Activated CD8-positive, alpha-beta T cell treated with anti-CD3 and anti-CD28 coated beads for 36 hours (primary cell): ENCODE data around the gene MPC1. TPM values are rescaled to one million over a fixed set of nuclear protein-coding genes. Genes with fewer than 3 reads are reported as not detected.

Experiments used
- ATAC-seq: fragments of 200-7000 bp; cut with Tn5 transposase; one replicate; pipeline ENCODE4 v1.10.0; 2021; ENCODE audit warnings: mild to moderate bottlenecking, moderate library complexity
- CTCF ChIA-PET: fragments of 350-600 bp; sonication (Branson Sonifier 250); formaldehyde crosslinking; loops from one replicate; lab custom pipeline; 2021; ENCODE audit warnings: antibody characterized with exemption; lab: Charles Lee
- POLR2A ChIA-PET: fragments of 350-600 bp; sonication (Branson Sonifier 250); formaldehyde crosslinking; loops from one replicate; lab custom pipeline; 2021; ENCODE audit warnings: antibody characterized with exemption; lab: Charles Lee
- DNase-seq: peaks from one replicate; pipeline ENCODE4 v3.0.0-alpha.2; 2020
- H3K27ac Mint-ChIP-seq: one replicate; pipeline ENCODE4 v1.8.0; 2021; ENCODE audit warnings: mild to moderate bottlenecking, mixed read lengths
- H3K27me3 Mint-ChIP-seq: one replicate; pipeline ENCODE4 v1.8.0; 2021; ENCODE audit warnings: mixed read lengths
- H3K36me3 Mint-ChIP-seq: one replicate; pipeline ENCODE4 v1.8.0; 2021; ENCODE audit warnings: low read depth, mixed read lengths
- H3K4me1 Mint-ChIP-seq: one replicate; pipeline ENCODE4 v1.8.0; 2021; ENCODE audit warnings: low read depth, mixed read lengths
- H3K4me3 Mint-ChIP-seq: one replicate; pipeline ENCODE4 v1.8.0; 2021; ENCODE audit warnings: mild to moderate bottlenecking, moderate library complexity, mixed read lengths
- H3K9me3 Mint-ChIP-seq: one replicate; pipeline ENCODE4 v1.8.0; 2021; ENCODE audit warnings: mixed read lengths
- intact Hi-C: fragments of 100-400 bp; cut with micrococcal nuclease; formaldehyde crosslinking; loops from one replicate; pipeline ENCODE4 v1.10.0; 2022
- total RNA-seq, 2 experiments: library from RNA; stranded (reverse); gene quantifications; one replicate each; pipeline ENCODE4 v1.2.3, GENCODE V29; 2021
- TF ChIP-seq, protein P1 (sequence below): fragments of 200-600 bp; IDR thresholded peaks from one replicate; pipeline ENCODE4 v1.8.0; 2022; ENCODE audit warnings: antibody characterized with exemption, mild to moderate bottlenecking

MPC1 gene
- total RNA-seq, 2 experiments from 2014 or later = 17.4 to 20.3 TPM

DNA sequence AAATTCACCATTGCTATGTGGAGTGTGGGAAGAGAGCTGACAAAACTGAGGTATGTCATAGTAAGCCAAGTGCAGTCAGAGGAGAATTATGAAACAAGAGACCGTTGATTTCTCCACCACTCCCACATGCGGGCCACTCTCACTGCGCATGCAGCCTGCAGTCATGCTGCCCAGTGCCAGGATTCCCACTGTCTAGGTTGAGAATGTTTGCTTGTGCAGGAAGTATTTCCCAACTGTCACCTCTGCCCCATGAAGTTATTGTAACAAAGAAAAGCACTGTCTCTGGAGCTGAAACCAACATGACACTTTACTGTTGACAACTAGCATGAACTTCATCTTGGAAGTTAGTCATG, 21.7 kb downstream of the MPC1 start:
- H3K27me3 Mint-ChIP-seq = peaks cover 14% of the 10 kb centered on the region
- CTCF ChIA-PET = interaction anchor here (1.6 kb wide), 1 partner anchor 48 kb away, joined by 3 read pairs; no protein-coding TSS in a partner anchor
- no peak overlapping the region for H3K4me3 Mint-ChIP-seq
- ATAC-seq (no peak), DNase-seq (no peak)
- peaks cover 6% of the 10 kb centered on the region for H3K36me3 Mint-ChIP-seq
- H3K9me3 Mint-ChIP-seq = no peaks in the 10 kb centered on the region
- intact Hi-C loops = no loop called here
- TF ChIP-seq, protein P1, sequence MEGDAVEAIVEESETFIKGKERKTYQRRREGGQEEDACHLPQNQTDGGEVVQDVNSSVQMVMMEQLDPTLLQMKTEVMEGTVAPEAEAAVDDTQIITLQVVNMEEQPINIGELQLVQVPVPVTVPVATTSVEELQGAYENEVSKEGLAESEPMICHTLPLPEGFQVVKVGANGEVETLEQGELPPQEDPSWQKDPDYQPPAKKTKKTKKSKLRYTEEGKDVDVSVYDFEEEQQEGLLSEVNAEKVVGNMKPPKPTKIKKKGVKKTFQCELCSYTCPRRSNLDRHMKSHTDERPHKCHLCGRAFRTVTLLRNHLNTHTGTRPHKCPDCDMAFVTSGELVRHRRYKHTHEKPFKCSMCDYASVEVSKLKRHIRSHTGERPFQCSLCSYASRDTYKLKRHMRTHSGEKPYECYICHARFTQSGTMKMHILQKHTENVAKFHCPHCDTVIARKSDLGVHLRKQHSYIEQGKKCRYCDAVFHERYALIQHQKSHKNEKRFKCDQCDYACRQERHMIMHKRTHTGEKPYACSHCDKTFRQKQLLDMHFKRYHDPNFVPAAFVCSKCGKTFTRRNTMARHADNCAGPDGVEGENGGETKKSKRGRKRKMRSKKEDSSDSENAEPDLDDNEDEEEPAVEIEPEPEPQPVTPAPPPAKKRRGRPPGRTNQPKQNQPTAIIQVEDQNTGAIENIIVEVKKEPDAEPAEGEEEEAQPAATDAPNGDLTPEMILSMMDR = no peak
- H3K4me1 Mint-ChIP-seq = no peaks in the 10 kb centered on the region
- H3K27ac Mint-ChIP-seq = no peak overlapping the region
- POLR2A ChIA-PET = no interaction called here

DNA sequence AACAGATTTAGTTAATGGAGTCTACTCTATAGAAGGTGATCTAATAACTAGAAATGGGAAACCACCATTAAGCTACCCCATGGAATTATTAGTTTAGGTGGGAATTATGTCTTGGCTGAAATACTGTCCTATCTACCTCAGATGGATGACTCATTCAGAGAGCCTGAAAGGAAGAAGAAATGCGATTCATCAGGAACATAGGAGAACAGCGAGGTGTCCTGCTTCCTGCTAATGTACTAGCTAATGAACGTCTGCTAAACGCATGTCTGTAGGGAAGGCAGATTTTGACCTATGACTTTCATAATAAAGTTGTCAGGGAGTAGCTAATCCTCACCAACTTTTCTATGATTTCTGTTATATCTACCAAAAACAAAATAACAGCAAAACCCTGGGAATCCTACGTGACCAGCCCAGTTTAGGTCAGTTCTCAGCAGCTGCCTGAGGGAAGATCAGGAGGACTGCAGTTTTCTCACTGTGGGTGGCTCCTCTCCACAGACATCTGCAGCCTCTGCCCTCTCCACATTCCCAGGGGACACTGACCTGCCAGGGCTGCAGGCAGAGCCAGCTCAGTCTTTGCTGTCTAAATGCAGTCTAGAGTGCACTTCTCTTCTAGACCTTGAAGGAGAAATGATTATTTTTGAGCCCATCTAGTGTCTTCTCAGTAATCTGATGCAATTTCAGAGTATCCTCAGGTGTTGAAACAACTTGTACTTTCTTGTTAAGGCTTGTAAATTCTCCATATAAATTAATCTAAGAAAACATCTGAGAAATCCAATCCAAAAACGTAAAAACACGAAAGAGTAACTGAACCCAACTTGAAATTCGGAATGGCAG, 22.3 kb downstream of the MPC1 start:
- ChIA-PET POLR2A (interaction anchor here (0.9 kb wide), 1 partner anchor 18 kb away, joined by 4 read pairs; the partner anchor contains the start of gene SFT2D1), CTCF (interaction anchor here (0.9 to 1.6 kb wide), 2 partner anchors 21 to 47 kb away, joined by 3 to 4 read pairs; no protein-coding TSS in a partner anchor)
- ATAC-seq = no peak
- Mint-ChIP-seq H3K36me3 (peaks cover 2% of the 10 kb centered on the region), H3K4me3 (no peak overlapping the region), H3K4me1 (no peaks in the 10 kb centered on the region), H3K27me3 (peaks cover 14% of the 10 kb centered on the region), H3K9me3 (no peaks in the 10 kb centered on the region), H3K27ac (no peak overlapping the region)
- no peak for DNase-seq
- TF ChIP-seq, protein P1 = no peak
- intact Hi-C loops = no loop called here

DNA sequence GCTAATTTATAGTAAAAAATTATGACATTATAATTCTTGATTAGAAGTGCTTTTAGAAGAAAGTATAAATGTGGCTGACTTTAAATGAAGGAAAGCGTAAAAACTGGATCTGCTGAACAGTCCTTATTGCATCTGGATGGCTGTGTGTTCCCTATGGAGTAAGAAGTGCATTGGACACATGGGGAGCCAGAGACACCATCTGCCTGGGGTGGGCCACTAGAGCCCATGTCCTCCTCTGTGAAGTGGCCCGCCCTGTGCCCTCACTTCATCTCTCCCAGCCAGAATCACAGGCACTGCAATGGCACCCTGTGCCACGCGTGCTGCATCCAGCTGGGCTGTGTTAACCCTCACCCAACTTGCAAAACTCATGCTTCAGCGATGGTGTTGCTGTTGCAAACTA, 27.2 kb downstream of the MPC1 start:
- Mint-ChIP-seq H3K36me3 (no peaks in the 10 kb centered on the region), H3K27me3 (peaks cover 14% of the 10 kb centered on the region), H3K27ac (no peak overlapping the region), H3K9me3 (no peaks in the 10 kb centered on the region), H3K4me3 (no peak overlapping the region), H3K4me1 (no peaks in the 10 kb centered on the region)
- TF ChIP-seq, protein P1 = no peak
- ChIA-PET POLR2A (no interaction called here), CTCF (no interaction called here)
- intact Hi-C loops = no loop called here
- ATAC-seq (no peak), DNase-seq (no peak)

DNA sequence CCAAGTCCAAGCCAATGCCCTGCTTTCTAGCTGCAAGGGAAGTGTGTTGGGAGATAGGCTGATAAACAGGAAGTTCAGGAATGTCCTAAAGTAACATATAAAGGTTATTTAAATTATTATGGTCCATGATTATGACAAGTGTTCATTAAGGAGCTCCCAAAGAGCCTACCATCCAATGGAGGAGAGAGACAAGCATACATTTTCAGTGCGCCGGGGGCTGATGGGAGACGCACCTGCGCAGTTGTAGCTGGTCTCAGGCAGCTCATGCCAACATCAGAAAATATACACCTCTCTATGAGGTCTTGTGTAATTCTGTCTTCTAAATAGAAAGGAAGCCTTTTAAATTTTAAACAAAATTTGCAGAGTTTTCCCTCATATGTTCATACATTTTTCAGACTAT, 27.8 kb downstream of the MPC1 start:
- DNase-seq (no peak), ATAC-seq (no peak)
- Mint-ChIP-seq H3K27me3 (peaks cover 14% of the 10 kb centered on the region), H3K4me3 (no peak overlapping the region), H3K36me3 (no peaks in the 10 kb centered on the region), H3K9me3 (peaks cover 2% of the 10 kb centered on the region), H3K27ac (no peak overlapping the region), H3K4me1 (no peaks in the 10 kb centered on the region)
- ChIA-PET CTCF (interaction anchor here (0.8 kb wide), 1 partner anchor 24 kb away, joined by 5 read pairs; no protein-coding TSS in a partner anchor), POLR2A (no interaction called here)
- TF ChIP-seq, protein P1 = no peak
- intact Hi-C loops = no loop called here

DNA sequence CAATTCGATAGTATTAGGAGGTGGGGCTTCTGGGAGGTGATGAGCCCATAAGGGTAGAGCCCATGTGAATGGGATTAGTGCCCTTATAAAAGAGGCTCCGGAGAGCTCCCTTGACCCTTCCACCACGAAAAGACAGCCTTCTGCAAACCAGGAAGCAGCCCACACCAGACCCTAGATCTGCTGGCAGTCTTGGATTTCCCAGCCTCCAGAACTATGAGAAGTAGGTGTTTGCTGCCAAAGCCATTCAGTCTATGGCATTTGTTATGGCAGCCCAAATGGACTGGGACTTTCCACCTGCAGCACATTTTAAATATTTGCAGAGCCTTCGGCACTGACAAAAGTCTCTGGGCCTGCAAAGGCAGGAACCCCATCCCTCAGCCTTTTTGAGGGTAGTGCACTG, 28.6 kb downstream of the MPC1 start:
- no peak for ATAC-seq
- Mint-ChIP-seq H3K36me3 (no peaks in the 10 kb centered on the region), H3K27me3 (peaks cover 12% of the 10 kb centered on the region), H3K27ac (no peak overlapping the region), H3K4me3 (no peak overlapping the region), H3K4me1 (no peaks in the 10 kb centered on the region), H3K9me3 (peaks cover 6% of the 10 kb centered on the region)
- ChIA-PET POLR2A (interaction anchor here (1.1 to 1.5 kb wide), 2 partner anchors 10 to 17 kb away, joined by 3 to 4 read pairs; no protein-coding TSS in a partner anchor), CTCF (no interaction called here)
- TF ChIP-seq, protein P1 = no peak
- intact Hi-C loops = no loop called here
- DNase-seq = no peak
